SK-N-SH (cell line): Measurements from ENCODE around the gene CALM1. TPM values are rescaled to one million over a fixed set of nuclear protein-coding genes. Genes with fewer than 3 reads are reported as not detected.

Experiments
- CTCF ChIA-PET: fragments of 300-600, 350-600 bp; formaldehyde crosslinking; extraction: SDS; loops from one replicate; lab custom pipeline; 2021; lab: Yijun Ruan, JAX
- POLR2A ChIA-PET: fragments of 350-600 bp; sonication (Branson Sonifier 250); formaldehyde crosslinking; extraction: SDS; loops from one replicate; lab custom pipeline; 2020; ENCODE audit warnings: antibody characterized with exemption, inconsistent platforms; lab: Yijun Ruan, JAX
- DNase-seq: peaks from one replicate; pipeline ENCODE4 v3.0.0; 2012
- H2AFZ ChIP-seq: fragments of 200-600 bp; sonication (generic); 2 replicates; pipeline ENCODE4 v1.8.1; 2016; ENCODE audit warnings: antibody characterized with exemption, mild to moderate bottlenecking, low read depth
- H3F3A ChIP-seq: fragments of 200-600 bp; sonication (generic); replicated peaks from 2 replicates; pipeline ENCODE3; 2016; ENCODE audit warnings: antibody characterized with exemption, mild to moderate bottlenecking; ENCODE audit not compliant: insufficient read depth
- H3K27ac ChIP-seq, 2 experiments: fragments of 200-500 bp in 1 of 2; fragments of 200-600 bp in 1 of 2; sonication (Bioruptor generic) in 1 of 2; sonication (generic), shearing (Covaris generic) in 1 of 2; 2 replicates each; pipeline versions ENCODE4 v1.5.1 to v1.6.1; 2014 to 2016; ENCODE audit warnings: low read depth in 2 of 2, inconsistent platforms in 1 of 2, low read length in 1 of 2, mild to moderate bottlenecking in 1 of 2, mixed read lengths in 1 of 2
- H3K27me3 ChIP-seq: fragments of 200-600 bp; sonication (generic), shearing (Covaris generic); 2 replicates; pipeline ENCODE4 v1.6.1; 2016; ENCODE audit warnings: mixed run types; ENCODE audit not compliant: insufficient read depth
- H3K36me3 ChIP-seq, 2 experiments: fragments of 200-500 bp in 1 of 2; fragments of 200-600 bp in 1 of 2; sonication (Bioruptor generic) in 1 of 2; sonication (generic) in 1 of 2; replicated peaks in 1 of 2; 2 replicates each; pipeline versions ENCODE3 to v1.5.1; 2014 to 2016; ENCODE audit warnings: low read length in 1 of 2, mild to moderate bottlenecking in 1 of 2; ENCODE audit not compliant: insufficient read depth in 2 of 2, control insufficient read depth in 1 of 2
- H3K4me1 ChIP-seq, 2 experiments: fragments of 200-500 bp in 1 of 2; fragments of 200-600 bp in 1 of 2; sonication (Bioruptor generic) in 1 of 2; sonication (generic), shearing (Covaris generic) in 1 of 2; 2 replicates each; pipeline versions ENCODE4 v1.5.1 to v1.6.1; 2014 to 2016; ENCODE audit warnings: low read depth in 1 of 2, low read length in 1 of 2, mixed run types in 1 of 2; ENCODE audit not compliant: insufficient read depth in 2 of 2, control insufficient read depth in 1 of 2
- H3K4me2 ChIP-seq: fragments of 200-600 bp; sonication (generic), shearing (Covaris generic); 2 replicates; pipeline ENCODE4 v1.6.1; 2017; ENCODE audit warnings: mixed run types
- H3K4me3 ChIP-seq, 2 experiments: fragments of 200-500 bp in 1 of 2; fragments of 200-600 bp in 1 of 2; sonication (Bioruptor generic) in 1 of 2; sonication (generic), shearing (Covaris generic) in 1 of 2; 2 replicates each; pipeline versions ENCODE4 v1.5.1 to v1.8.1; 2014 to 2016; ENCODE audit warnings: low read depth in 2 of 2, inconsistent platforms in 1 of 2, low read length in 1 of 2, mild to moderate bottlenecking in 1 of 2, mixed read lengths in 1 of 2, moderate library complexity in 1 of 2
- H3K79me2 ChIP-seq: fragments of 200-600 bp; sonication (generic); 2 replicates; pipeline ENCODE4 v1.8.1; 2017; ENCODE audit warnings: mild to moderate bottlenecking; ENCODE audit not compliant: insufficient read depth
- H3K9ac ChIP-seq: fragments of 200-600 bp; sonication (generic); 2 replicates; pipeline ENCODE4 v1.6.1; 2017; ENCODE audit warnings: mixed run types
- H3K9me2 ChIP-seq: fragments of 200-600 bp; sonication (generic); 2 replicates; pipeline ENCODE4 v1.6.1; 2017; ENCODE audit warnings: mixed run types
- H3K9me3 ChIP-seq: fragments of 200-600 bp; sonication (generic); 2 replicates; pipeline ENCODE4 v1.6.1; 2017; ENCODE audit warnings: mixed run types, mild to moderate bottlenecking, moderate library complexity
- H4K20me1 ChIP-seq: fragments of 200-600 bp; sonication (generic); 2 replicates; pipeline ENCODE4 v1.6.1; 2017; ENCODE audit warnings: mild to moderate bottlenecking, mixed run types; ENCODE audit not compliant: insufficient read depth
- CHD2 ChIP-seq: fragments of 150-350 bp; IDR thresholded peaks from 2 replicates; pipeline ENCODE4 v1.6.1; 2018; ENCODE audit warnings: low read length; ENCODE audit not compliant: partially characterized antibody
- CTCF ChIP-seq: fragments of 200-600 bp; sonication (generic); IDR thresholded peaks from 2 replicates; pipeline ENCODE4 v1.6.1; 2017; ENCODE audit warnings: antibody characterized with exemption, mild to moderate bottlenecking, moderate library complexity
- ELF1 ChIP-seq: IDR thresholded peaks from 2 replicates; pipeline ENCODE4 v1.4.0; 2012
- FOSL2 ChIP-seq: IDR thresholded peaks from 2 replicates; pipeline ENCODE4 v1.4.0; 2012; ENCODE audit warnings: low read depth, mild to moderate bottlenecking, moderate library complexity, borderline replicate concordance
- FOXM1 ChIP-seq: IDR thresholded peaks from 2 replicates; pipeline ENCODE4 v1.4.0; 2012; ENCODE audit warnings: low read depth, mild to moderate bottlenecking
- GABPA ChIP-seq: IDR thresholded peaks from 2 replicates; pipeline ENCODE4 v1.4.0; 2012; ENCODE audit warnings: low read depth, mild to moderate bottlenecking
- GATA2 ChIP-seq: sonication (generic); formaldehyde crosslinking; IDR thresholded peaks from 2 replicates; pipeline ENCODE4 v1.5.0; 2020; ENCODE audit warnings: mild to moderate bottlenecking, missing genetic modification reagents
- JUND ChIP-seq: IDR thresholded peaks from 2 replicates; pipeline ENCODE4 v1.4.0; 2012
- MXI1 ChIP-seq: IDR thresholded peaks from 2 replicates; pipeline ENCODE4 v1.6.1; 2012; ENCODE audit warnings: mild to moderate bottlenecking, low read depth, low read length, improper control_type of control experiment
- NRF1 ChIP-seq: IDR thresholded peaks from 2 replicates; pipeline ENCODE4 v1.6.1; 2012; ENCODE audit warnings: low read depth, mild to moderate bottlenecking, low read length
- POLR2AphosphoS5 ChIP-seq: IDR thresholded peaks from 2 replicates; pipeline ENCODE4 v1.6.1; 2012; ENCODE audit warnings: low read depth, low read length
- RAD21 ChIP-seq: IDR thresholded peaks from 2 replicates; pipeline ENCODE4 v1.6.1; 2012; ENCODE audit warnings: mild to moderate bottlenecking, low read length
- RCOR1 ChIP-seq: fragments of 150-350 bp; IDR thresholded peaks from 2 replicates; pipeline ENCODE4 v1.6.1; 2017; ENCODE audit warnings: antibody characterized with exemption, low read length
- RFX5 ChIP-seq: IDR thresholded peaks from 2 replicates; pipeline ENCODE4 v1.6.1; 2012; ENCODE audit warnings: mild to moderate bottlenecking, improper control_type of control experiment, low read length
- RXRA ChIP-seq: IDR thresholded peaks from 2 replicates; pipeline ENCODE4 v1.4.0; 2012; ENCODE audit warnings: low read depth, mild to moderate bottlenecking, borderline replicate concordance
- TAF1 ChIP-seq: IDR thresholded peaks from 2 replicates; pipeline ENCODE4 v1.6.1; 2012; ENCODE audit warnings: low read depth, mild to moderate bottlenecking, low read length, moderate library complexity, borderline replicate concordance
- TEAD4 ChIP-seq: IDR thresholded peaks from 2 replicates; pipeline ENCODE4 v1.4.0; 2012; ENCODE audit warnings: mild to moderate bottlenecking, borderline replicate concordance; ENCODE audit not compliant: insufficient read depth
- USF1 ChIP-seq: IDR thresholded peaks from 2 replicates; pipeline ENCODE4 v1.4.0; 2012; ENCODE audit warnings: low read depth, borderline replicate concordance
- USF2 ChIP-seq: fragments of 150-350 bp; IDR thresholded peaks from 2 replicates; pipeline ENCODE4 v1.6.1; 2017; ENCODE audit warnings: antibody characterized with exemption, low read length, low read depth, borderline replicate concordance
- YY1 ChIP-seq: IDR thresholded peaks from 2 replicates; pipeline ENCODE4 v1.4.0; 2012; ENCODE audit warnings: low read depth, mild to moderate bottlenecking
- WGBS: methylation state at CpG from one replicate; pipeline ENCODE4 v1.1.6; 2017; ENCODE audit warnings: low lambda C conversion rate; 5-methylcytosine and 5-hydroxymethylcytosine counted together
- polyA plus RNA-seq, 3 experiments: library from polyadenylated mRNA; depleted of rRNA; stranded (reverse); fragments of >200 nt; gene quantifications; 2 replicates each; pipeline ENCODE4 v1.2.3, GENCODE V29; 2012
- TF ChIP-seq, protein P1 (sequence below): IDR thresholded peaks from 2 replicates; pipeline ENCODE4; 2012
- TF ChIP-seq, protein P2 (sequence below): IDR thresholded peaks from 2 replicates; pipeline ENCODE4 v1.4.0; 2012; ENCODE audit warnings: low read depth
- TF ChIP-seq, protein P3 (sequence below): fragments of 150-350 bp; IDR thresholded peaks from 2 replicates; pipeline ENCODE4 v1.6.1; 2016; ENCODE audit warnings: mild to moderate bottlenecking, low read depth, low read length

The CALM1 gene
- polyA plus RNA-seq, 1 of the 3 experiments (the other 2 are of a cell fraction): 299 TPM

GRCh38 chr14:90396341-90397339 is at the start of gene CALM1 (continued):
- TF ChIP-seq, protein P1, sequence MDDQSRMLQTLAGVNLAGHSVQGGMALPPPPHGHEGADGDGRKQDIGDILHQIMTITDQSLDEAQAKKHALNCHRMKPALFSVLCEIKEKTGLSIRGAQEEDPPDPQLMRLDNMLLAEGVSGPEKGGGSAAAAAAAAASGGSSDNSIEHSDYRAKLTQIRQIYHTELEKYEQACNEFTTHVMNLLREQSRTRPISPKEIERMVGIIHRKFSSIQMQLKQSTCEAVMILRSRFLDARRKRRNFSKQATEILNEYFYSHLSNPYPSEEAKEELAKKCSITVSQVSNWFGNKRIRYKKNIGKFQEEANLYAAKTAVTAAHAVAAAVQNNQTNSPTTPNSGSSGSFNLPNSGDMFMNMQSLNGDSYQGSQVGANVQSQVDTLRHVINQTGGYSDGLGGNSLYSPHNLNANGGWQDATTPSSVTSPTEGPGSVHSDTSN: peak; percentile 95
- no peak for TF ChIP-seq CTCF
- peak; percentile 51; the same call in 1 of the 2 replicates for TF ChIP-seq RCOR1
- TF ChIP-seq TAF1: peak; percentile 100
- peak; percentile 82 for TF ChIP-seq MXI1
- no peak; the same call in 1 of the 2 replicates for TF ChIP-seq RAD21
- TF ChIP-seq, protein P2, sequence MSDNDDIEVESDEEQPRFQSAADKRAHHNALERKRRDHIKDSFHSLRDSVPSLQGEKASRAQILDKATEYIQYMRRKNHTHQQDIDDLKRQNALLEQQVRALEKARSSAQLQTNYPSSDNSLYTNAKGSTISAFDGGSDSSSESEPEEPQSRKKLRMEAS: peak; percentile 75; the same call in 1 of the 2 replicates
- TF ChIP-seq TEAD4: no peak
- peak; percentile 23; the same call in 1 of the 2 replicates for TF ChIP-seq GATA2 (CRISPR knock-in tag)
- no peak for TF ChIP-seq USF1
- TF ChIP-seq ELF1: peak; percentile 39; the same call in 1 of the 2 replicates

GRCh38 chr14:90348270-90348669 is 48.6 kb upstream of the CALM1 start:
- Histone ChIP-seq H3K4me1 (no peaks in the 10 kb centered on the region), H4K20me1 (no peaks in the 10 kb centered on the region), H3K27me3 (no peaks in the 10 kb centered on the region), H3K9me3 (no peaks in the 10 kb centered on the region), H2AFZ (no peak overlapping the region), H3K27ac (no peak overlapping the region), H3K79me2 (no peaks in the 10 kb centered on the region), H3K9ac (no peak overlapping the region), H3K4me3 (no peak overlapping the region), H3F3A (no peaks in the 10 kb centered on the region), H3K4me2 (no peak overlapping the region), H3K36me3 (no peaks in the 10 kb centered on the region), H3K9me2 (no peaks in the 10 kb centered on the region)
- no peak for DNase-seq
- WGBS: 66% methylated on average over 2 of the region's 2 CpGs
- CTCF ChIA-PET: no interaction called here
- POLR2A ChIA-PET: no interaction called here
- TF ChIP-seq POLR2AphosphoS5 (no peak), JUND (no peak), NRF1 (no peak), RFX5 (no peak), RAD21 (no peak), FOSL2 (no peak), YY1 (no peak), GABPA (no peak), FOXM1 (no peak), RXRA (no peak), RCOR1 (no peak), CHD2 (no peak), USF2 (no peak), TEAD4 (no peak)
- TF ChIP-seq, protein P3, sequence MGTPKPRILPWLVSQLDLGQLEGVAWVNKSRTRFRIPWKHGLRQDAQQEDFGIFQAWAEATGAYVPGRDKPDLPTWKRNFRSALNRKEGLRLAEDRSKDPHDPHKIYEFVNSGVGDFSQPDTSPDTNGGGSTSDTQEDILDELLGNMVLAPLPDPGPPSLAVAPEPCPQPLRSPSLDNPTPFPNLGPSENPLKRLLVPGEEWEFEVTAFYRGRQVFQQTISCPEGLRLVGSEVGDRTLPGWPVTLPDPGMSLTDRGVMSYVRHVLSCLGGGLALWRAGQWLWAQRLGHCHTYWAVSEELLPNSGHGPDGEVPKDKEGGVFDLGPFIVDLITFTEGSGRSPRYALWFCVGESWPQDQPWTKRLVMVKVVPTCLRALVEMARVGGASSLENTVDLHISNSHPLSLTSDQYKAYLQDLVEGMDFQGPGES: no peak
- TF ChIP-seq, protein P2: no peak
- TF ChIP-seq, protein P1: no peak
